ENCODE measurements around the gene PERM1.

Gene PERM1

DNA sequence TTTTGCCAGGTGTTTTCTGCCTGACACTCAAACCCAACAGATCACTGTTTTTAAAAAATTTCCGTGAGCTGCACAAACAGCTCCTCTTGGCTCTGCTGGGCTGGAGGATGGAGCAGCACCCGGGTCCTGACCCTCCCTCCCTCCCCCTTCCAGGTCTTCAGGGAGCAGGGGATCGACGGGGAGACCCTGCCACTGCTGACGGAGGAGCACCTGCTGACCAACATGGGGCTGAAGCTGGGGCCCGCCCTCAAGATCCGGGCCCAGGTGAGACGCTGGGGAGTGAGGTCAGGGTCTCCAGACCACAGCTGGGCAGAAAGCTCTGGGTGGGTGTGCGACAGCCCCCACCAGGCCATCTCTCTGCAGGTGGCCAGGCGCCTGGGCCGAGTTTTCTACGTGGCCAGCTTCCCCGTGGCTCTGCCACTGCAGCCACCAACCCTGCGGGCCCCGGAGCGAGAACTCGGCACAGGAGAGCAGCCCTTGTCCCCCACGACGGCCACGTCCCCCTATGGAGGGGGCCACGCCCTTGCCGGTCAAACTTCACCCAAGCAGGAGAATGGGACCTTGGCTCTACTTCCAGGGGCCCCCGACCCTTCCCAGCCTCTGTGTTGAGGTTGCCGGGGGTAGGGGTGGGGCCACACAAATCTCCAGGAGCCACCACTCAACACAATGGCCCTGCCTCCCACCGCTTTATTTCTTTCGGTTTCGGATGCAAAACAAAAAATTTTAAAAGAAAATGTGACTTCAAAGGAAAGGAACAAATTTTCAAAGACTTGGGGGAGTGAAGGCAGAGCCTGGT, 38.1 kb downstream of the PERM1 start:
- DNase-seq: no peak

DNA sequence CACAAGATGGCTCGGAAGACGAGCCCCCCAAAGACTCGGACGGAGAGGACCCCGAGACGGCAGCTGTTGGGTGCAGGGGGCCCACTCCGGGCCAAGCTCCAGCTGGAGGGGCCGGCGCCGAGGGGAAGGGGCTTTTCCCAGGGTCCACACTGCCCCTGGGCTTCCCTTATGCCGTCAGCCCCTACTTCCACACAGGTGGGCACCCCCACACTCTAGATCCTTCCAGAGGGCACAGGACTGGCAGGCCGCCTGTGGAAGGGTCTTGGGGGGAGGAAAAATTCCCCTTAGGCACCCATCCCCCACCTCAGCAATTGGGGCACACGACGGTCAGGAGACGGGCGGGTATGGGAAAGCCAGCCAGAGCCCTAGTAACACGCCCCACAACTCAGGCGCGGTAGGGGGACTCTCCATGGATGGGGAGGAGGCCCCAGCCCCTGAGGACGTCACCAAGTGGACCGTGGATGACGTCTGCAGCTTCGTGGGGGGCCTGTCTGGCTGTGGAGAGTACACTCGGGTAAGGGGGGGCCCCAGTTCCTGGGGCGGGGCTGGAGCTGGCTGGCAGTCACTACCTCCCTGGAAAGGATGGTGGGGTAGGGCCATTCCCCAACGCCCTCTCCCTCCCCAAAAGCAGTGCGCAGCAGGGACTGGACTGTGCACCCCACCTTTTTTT, 38.9 kb downstream of the PERM1 start:
- no peak for DNase-seq

DNA sequence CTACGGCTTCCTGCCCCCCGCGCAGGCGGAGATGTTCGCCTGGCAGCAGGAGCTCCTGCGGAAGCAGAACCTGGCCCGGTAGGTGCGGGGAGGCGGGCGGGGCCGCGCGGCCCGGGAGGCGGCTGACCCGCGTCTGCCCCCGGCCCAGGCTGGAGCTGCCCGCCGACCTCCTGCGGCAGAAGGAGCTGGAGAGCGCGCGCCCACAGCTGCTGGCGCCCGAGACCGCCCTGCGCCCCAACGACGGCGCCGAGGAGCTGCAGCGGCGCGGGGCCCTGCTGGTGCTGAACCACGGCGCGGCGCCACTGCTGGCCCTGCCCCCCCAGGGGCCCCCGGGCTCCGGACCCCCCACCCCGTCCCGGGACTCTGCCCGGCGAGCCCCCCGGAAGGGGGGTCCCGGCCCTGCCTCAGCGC, 39.5 kb downstream of the PERM1 start:
- DNase-seq: no peak

DNA sequence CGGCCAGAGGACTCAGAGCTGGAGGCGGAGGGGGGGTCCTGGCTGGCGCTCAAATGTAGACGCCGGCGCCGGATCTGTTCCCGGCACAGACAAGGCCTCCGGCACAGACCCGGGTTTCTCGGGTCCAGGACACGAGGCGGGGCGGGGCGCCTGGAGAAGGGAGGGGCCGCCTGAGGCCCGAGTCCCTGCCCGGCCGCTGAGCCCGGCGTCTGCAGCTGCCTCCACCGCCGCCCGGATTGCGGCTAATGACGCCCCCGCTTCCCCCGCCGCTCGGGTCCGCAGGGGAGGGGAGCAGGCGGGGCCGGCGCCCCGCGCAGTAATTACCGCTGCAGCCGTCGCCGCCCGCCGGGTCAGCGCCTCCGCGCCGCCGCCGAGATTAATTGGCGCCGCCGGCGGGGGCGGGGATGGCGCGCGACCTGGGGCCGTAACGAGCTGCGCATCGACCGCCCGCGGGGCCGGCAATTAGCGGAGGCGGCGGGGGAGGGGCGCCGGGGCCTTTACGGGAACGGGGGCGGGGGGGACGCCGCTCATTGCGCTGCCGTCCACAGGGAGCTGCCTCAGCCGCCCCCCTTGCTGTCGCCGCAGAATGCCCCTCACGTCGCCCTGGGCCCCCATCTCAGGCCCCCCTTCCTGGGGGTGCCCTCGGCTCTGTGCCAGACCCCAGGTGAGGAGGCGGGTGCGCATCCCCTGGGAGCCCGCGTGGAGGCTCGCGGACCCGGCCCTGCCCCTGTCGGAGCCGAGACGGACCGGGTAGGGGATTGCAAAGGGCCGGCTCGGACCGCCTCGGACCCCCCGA, 40.1 kb downstream of the PERM1 start:
- no peak for DNase-seq

DNA sequence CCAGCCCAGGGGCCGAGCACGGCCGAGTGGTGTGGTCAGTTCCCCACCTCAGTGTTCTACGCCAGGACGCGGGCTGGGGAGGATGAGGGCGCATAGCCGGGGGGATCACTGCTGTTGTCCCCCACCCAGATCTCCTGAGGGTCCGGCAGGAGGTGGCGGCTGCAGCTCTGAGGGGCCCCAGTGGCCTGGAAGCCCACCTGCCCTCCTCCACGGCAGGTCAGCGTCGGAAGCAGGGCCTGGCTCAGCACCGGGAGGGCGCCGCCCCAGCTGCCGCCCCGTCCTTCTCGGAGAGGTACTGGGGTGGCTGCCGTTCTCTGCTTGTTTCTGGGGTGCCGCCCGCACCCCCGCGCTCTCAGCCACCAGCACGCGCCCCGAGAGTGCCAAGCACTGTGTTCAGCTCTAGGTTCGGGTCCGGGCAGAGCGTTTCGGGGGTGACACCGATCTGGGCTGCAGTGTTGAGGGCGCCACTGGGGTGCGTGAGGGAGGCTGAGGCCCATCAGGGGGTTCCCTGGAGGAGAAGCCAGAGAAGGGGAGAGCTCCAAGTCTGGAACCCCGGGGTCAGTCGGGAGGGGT, 40.8 kb downstream of the PERM1 start:
- DNase-seq: no peak

DNA sequence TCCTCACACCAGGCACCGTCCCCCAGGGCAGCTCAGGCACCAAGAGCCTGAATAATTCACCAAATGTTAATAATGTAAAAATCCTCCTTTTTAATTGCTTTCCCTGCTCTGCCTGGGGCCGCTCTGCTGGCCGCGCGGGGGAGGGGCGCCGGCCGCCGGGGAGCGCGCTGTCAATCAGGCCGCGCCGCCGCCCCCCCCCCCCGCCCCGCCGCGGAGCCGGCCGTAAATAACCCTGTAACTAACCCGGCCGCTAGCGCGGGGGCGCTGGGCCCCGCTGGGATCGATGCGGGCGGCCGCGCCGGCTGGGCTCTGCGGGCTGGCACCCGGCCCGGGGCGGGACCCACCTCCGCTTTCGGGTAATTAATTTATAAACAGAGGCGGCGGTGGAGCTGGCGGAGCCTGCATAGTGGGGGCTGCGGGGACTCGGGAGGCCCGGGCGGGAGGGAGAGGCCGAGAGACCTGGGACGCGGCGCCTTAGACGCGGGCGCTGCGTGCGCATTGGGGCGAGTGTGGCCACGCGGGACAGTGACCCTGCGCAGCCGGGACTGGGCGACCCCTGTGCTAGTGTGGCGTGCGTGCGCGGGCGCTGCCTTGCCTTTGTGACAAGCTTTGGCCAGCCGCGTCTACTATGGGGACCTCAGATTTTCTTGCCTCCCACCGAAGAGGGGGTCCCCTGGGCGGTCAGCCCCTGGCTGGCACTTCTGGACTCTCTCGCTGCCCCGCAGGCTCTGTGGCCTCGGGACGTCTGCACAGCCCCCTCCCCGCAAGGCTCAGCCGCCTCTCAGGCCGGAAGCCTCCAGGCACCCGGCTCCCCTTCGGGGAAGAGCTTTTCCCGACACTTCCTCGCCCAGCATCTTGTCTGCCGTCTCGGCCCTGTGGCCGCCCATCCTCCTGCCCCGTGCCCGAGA, 41.5 kb downstream of the PERM1 start:
- DNase-seq: peak; percentile 44

DNA sequence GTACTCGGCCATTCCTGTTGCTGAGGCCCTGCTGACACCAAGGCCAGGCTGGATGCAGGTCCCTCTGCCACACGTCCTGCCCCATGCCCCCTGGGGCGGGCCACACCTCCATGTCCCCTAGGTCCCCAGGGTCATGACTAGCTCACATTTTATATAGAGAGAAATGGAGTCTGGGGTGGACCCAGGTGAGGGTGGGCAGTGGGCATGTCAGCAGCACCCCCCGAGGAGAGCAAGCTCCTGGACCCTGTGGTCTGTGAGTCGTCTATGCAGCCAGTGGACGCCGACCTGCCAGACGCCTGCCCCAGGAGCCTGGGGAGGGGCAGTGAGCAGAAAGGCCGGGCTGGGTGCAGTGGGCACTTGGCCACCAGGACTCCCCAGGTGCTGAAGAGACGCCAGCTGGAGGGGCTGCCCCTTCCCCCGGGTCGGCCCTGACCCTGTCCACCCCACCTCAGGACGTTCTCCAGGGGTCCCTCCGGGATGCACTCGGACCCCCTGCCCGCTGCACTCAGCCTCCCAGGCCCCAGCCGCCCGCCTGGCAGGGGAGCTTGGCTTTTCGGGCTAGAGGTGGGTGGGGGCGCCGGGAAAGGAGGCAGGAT, 42.3 kb downstream of the PERM1 start:
- no peak for DNase-seq

DNA sequence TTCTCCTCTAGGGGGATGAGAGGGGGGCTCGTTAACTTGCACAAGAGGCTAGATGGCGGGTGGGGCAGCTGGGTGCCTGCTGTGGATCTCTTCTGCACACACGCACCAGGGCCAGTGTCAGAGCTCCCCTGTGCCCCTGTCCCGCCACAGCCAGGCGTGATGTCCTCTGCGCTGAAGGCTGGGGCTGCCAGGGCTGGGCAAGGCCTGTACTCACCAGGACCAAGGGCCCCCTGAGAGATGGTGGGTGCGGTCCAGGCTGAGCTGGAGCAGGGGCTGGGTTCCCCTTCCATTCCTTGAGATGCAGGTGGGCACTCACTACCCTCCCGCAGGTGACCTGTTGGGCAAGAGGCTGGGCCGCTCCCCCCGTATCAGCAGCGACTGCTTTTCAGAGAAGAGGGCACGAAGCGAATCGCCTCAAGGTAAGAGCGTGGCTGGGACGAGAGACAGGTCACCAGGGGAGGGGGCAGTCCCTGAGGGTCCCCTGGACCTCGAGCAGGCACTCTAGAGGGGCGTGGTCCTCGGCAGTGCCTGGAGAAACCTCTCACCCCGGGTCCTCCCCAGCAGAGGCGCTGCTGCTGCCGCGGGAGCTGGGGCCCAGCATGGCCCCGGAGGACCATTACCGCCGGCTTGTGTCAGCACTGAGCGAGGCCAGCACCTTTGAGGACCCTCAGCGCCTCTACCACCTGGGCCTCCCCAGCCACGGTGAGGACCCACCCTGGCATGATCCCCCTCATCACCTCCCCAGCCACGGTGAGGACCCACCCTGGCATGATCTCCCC, 43.0 kb downstream of the PERM1 start:
- DNase-seq: no peak

DNA sequence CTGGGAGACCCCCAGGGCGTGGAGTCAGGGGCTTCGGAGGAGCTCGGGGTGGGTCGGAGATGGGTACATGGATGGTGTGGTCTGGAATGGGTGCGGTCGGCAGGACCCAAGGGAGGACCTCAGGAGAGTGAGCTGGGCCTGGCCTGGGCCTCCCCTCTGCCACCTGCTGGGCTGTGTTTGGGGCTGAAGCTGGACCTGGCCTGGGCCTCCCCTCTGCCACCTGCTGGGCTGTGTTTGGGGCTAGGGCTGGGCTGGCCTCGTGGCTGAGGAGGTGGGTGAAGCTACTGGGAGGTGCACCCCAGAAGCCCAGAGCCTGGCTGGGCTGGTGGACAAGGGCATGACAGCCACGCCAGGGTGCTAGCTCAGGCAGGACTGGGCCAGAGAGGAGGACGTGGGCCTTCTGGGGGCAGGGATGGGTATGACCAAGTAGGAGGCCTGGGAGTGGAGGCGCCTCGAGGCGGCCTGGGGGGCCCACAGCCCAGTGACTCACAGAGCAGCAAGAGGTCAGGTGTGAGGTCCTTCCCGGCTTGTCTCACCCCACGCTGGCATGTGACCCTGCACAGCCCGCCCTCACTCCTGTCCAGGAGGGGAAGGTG, 43.7 kb downstream of the PERM1 start:
- peak; percentile 42 for DNase-seq

DNA sequence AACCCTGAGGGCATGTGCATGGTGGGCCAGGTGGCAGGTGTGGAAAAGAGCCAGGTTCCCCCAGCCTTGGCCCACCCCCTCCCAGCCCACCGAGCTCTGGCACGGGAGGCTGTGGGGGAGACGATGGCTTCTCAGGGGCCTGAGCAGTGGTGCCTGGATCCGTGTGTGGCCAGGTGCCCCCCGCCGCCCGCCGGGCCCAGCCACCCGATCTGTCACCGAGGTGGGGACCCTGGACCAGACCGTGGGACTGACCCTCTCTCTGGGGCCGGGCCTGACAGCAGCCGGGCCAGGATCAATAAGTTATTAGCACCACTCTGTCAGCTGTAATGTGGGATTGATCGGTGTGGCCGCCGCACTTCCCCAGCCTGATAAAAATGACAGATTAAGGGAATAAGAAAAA, 44.4 kb downstream of the PERM1 start:
- no peak for DNase-seq

DNA sequence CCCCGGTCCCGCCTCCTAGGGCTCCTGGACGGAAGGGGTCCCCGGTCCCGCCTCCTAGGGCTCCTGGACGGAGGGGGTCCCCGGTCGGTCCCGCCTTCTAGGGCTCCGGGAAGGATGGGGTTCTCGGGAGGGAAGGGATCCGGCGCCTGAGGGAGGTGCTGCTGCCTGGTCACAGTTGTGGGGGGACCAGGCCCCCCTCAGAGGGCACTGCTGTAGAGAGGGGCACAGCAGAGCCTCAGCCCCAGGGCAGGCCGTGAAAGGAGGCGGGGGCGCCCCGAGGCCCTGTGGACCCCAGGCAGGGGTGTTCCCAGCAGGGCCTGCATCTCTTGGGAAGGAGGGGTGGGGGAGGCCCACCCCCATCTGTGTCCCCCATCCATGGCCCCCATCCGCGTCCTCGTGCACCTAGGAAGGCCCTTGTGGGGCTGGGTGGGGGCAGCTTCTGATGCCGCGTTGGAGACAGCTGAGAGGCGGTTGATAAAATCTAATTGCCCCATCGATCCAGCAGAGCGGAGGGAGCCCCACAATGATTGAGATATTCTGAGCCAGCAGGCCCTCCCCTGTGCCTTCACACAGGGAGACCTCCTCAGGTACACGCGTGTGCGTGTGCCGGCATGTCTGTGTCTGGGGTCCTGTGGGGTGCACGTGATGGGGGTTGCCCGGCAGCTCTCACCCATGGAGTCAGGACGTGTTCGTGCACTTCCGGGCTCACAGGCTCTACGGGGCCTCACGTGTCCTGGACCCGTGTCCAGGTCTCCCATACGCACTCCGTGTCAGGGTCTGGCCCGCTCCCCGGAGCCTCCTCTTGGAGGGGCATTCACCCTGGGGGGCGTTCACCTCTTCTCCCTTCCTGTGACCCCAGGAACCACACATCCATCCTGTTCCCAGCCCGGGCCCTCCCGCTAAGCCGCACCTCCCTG, 45.3 kb downstream of the PERM1 start:
- DNase-seq: no peak

DNA sequence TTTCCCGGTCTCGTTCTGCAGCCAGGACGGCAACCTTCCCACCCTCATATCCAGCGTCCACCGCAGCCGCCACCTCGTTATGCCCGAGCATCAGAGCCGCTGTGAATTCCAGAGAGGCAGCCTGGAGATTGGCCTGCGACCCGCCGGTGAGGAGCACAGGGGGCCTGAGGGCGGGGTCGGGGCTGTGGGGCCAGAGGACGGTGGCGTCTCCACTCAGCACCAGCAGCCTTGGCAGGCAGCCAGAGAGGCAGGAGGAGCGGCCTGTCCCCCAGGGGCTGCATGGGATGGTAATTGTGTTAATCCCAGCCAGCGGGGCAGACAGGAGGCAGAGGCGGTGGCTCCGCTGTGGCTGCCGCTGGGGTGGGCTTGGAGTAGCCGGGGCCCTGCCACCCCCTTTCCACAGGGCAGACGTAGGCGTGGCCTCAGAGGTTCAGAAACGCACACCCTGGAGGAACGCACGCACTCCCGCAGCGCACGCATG, 46.1 kb downstream of the PERM1 start:
- DNase-seq: no peak

DNA sequence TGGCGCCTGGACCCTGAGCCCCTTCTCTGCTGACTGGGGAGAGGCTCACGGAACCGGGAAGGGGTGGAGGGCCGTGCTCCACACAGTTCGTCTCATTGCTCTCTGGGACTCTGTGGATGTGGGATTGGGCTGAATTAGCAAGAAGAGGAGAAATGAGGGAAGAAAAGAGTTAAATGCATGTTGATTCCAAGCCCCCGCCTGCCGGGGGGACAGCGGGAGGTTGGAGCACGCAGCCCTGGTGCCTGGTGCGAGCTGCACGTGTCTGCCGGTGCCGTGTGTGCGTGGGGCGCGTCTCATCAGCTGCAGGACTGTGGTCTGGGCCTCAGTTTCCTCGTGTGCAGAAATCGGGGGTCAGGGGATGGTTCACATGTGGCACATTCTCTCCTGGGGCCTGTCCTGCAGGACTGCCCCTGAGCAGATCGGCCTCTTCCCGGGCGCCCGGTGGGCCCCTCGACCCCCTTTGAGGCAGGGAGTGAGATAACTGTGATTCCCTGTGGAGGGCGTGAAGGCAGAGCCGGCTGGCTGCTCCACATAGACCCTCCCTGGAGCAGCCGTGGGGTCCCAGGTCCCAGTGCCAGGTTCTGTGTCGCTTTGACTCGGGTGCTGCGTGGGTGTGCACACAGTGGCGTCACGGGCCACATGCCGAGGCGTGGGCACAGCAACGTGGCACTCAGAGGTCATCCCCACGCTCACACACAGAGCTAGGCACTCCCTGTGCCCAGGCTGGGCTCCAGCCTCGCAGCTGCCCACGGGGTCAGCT, 46.7 kb downstream of the PERM1 start:
- no peak for DNase-seq

DNA sequence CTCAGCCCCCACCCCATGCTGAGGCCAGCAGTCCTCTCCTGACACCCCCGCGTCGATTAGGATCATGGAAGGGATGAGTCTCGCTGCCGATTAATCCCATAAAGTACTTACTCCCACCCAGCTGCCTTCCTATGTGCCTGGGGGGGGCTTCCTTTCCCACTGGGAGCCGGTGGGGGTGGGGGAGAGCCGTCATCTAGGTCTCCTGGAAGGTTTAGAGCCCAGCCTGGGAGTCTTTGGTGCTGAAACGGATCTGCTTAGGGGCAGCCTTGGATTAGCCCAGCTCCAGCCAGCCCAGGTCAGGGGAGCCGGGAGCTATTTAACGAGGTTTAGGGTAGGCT, 48.3 kb downstream of the PERM1 start:
- no peak for DNase-seq

DNA sequence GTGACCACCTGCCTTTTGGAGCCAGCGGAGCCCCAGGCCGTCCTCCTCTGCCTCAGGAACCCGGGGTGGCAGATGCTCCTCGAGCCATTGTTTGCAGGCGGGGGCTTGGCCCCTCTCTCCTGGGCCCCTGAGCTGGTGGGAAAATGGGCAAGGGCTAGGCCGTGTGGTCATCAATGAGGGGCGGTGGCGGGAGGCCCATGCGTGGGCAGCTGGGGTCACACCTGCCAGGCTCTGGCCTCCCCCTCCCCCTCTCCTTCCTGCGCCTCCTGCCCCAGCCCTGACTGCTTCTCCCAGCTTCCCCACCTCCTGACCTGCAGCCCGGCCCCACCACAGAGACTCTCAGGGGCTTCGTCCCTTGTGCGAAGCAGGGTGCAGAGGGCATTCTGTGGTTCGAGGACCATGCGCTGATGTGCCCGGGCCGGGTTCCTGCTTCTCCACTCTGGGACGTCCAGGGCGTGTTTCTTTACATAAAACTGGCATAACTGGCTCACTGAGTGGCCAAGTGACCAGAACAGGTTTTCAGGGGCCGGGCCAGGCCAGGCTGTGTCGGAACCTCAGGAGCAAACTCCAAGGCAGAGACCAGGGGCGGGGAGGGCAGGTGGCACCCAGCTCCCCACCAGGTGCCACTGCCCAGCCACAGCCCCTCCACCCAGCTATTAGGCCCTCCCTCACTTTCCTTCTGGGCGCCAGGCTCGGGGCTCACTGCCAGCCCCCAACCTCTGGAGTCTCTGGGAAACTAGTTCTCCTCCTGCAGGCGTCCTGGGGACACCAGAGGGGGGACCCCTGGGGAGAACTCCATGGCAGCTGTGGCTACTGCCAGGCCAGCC, 48.9 kb downstream of the PERM1 start:
- no peak for DNase-seq

DNA sequence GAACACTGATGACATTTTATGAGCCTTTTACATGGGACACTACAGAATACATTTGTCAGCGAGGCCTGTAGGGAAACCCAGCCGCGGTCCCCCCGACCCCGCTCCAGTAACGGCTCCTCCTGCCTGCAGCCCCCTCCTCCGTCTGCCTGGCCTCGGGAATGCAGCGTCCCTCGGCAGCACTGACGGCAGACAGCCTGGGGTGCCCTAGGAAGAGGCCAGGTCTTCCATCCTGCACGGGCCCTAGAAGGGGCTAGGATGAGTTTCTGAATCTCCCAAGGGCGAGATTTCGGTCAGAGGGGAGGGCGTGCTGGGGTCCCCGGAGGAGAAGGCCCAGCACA, 49.8 kb downstream of the PERM1 start:
- no peak for DNase-seq

DNA sequence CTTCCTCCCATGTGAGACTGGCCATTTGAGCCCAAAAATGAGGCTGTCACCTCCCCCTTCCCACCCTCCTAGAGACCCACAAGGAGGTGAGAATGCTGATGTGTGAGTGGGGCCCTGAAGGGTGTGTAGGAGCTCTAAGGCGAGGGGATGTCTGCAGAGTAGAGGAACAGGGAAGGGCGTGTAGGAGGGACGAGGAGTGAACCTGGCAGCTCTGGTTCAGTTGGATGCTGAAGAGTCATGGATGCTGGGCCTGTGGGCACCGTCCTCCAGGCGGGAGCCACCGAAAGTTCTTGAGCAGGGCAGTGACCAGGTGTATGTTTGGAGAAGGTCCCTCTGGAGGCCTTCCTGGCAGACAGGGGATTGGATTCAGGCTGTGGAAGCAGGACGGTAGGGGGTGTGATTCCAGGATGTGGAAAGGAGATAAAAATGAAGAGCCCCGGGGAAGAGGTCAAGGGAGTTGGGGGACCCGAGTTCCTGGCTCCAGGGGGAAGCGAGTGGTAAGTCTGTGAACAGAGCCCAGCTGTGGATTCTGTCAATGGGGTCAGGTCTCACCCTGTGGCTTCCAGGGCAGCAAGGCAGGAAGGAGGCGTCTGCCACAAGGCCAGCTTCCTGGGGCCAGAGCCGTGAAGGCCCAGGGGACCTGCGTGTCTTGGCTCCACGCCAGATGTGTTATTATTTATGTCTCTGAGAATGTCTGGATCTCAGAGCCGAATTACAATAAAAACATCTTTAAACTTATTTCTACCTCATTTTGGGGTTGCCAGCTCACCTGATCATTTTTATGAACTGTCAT, 50.3 kb downstream of the PERM1 start:
- DNase-seq: no peak
